Heart left ventricle (tissue), 13 donors: ENCODE results near the gene N4BP2.

Experiments
- CTCF ChIP-seq, 12 donors: fragments of 200-600 bp; sonication (generic) in 4 of 12; IDR thresholded peaks; one replicate each; pipeline versions ENCODE4 v1.5.0 to v1.8.0; 2018 to 2022; ENCODE audit warnings: antibody characterized with exemption in 12 of 12, mild to moderate bottlenecking in 5 of 12
- POLR2A ChIP-seq, 2 donors: fragments of 450-650 bp; IDR thresholded peaks; one replicate each; pipeline ENCODE4 v1.6.1; 2017; ENCODE audit warnings: antibody characterized with exemption in 2 of 2, mild to moderate bottlenecking in 2 of 2, moderate library complexity in 2 of 2
- donor health status: ischemic (EF 13 %, LVEDD 7.1; RV severe dilation, severe dysfunction).
- donor health status: DM: no; HTN: yes; CAD: no.
- donor health status: DM: no; HTN: no; CAD: no.
- donor health status: ischemic (EF 25% LVEDD 6.9; RV normal size, moderate dysfunction).
- donor health status: ischemic (EF 25% LVEDD 5.7; RV mildly dilated, moderate dysfunction).
- donor health status: ischemic (EF 35%, LVEDD 5.7; RV mildly dilated, moderate dysfunction).
- donor health status: nonischemic (EF 11% LVEDD 7.7; RV severe dilation, severe dysfunction).
- donor health status: DM: yes; HTN: yes; CAD: no.
- donor health status: PGD.
- donor health status: ischemic (EF 29% LVEDD 5.4; RV normal size, mild dysfunction).
- donor health status: nonischemic (EF 23%, LVEDD 6.1; RV moderate dilation, normal function).

GRCh38 chr4:40178672-40179071 is 122.0 kb downstream of the N4BP2 start:
- TF ChIP-seq POLR2A (IDR thresholded peaks at IDR 0.05) (no peak), CTCF (IDR thresholded peaks at IDR 0.05) (no peak)
